HEK293 (cell line): ENCODE data around the gene SAMD4A.

Experiments used
- SP2 ChIP-seq: fragments of 450-650 bp; formaldehyde crosslinking; IDR thresholded peaks from 2 replicates; pipeline ENCODE4 v1.5.1; 2016; ENCODE audit warnings: missing biosample characterization, missing genetic modification characterization
- ZBTB7A ChIP-seq: fragments of 450-650 bp; formaldehyde crosslinking; IDR thresholded peaks from 2 replicates; pipeline ENCODE4 v1.5.1; 2016; ENCODE audit warnings: low read depth, missing biosample characterization, missing genetic modification characterization
- ZNF274 ChIP-seq, 2 experiments: fragments of 200-500 bp in 1 of 2; fragments of 450-650 bp in 1 of 2; sonication (Bioruptor generic) in 1 of 2; formaldehyde crosslinking in 1 of 2; IDR thresholded peaks; 2 replicates each; pipeline versions ENCODE4 v1.5.1 to v1.6.1; 2014 to 2016; ENCODE audit warnings: borderline replicate concordance in 1 of 2, inconsistent platforms in 1 of 2, low read length in 1 of 2, missing biosample characterization in 1 of 2, missing genetic modification characterization in 1 of 2
- ZNF76 ChIP-seq: fragments of 450-650 bp; formaldehyde crosslinking; IDR thresholded peaks from 2 replicates; pipeline ENCODE4; 2016; ENCODE audit warnings: low read depth, missing biosample characterization, missing genetic modification characterization, borderline replicate concordance
- ZSCAN30 ChIP-seq: fragments of 450-650 bp; IDR thresholded peaks from 2 replicates; pipeline ENCODE4 v1.5.1; 2018; ENCODE audit warnings: missing biosample characterization, mild to moderate bottlenecking, missing genetic modification characterization, moderate library complexity
- TF ChIP-seq, protein P1 (sequence below): IDR thresholded peaks from 2 replicates; pipeline ENCODE4 v1.6.1; 2011; ENCODE audit warnings: mild to moderate bottlenecking, low read depth, low read length, borderline replicate concordance
- TF ChIP-seq, protein P2 (sequence below): fragments of 450-650 bp; formaldehyde crosslinking; IDR thresholded peaks from 2 replicates; pipeline ENCODE4 v1.5.1; 2016; ENCODE audit warnings: missing biosample characterization, missing genetic modification characterization
- TF ChIP-seq, protein P3 (sequence below): fragments of 450-650 bp; formaldehyde crosslinking; IDR thresholded peaks from 2 replicates; pipeline ENCODE4 v1.5.1; 2016; ENCODE audit warnings: missing biosample characterization, missing genetic modification characterization

DNA sequence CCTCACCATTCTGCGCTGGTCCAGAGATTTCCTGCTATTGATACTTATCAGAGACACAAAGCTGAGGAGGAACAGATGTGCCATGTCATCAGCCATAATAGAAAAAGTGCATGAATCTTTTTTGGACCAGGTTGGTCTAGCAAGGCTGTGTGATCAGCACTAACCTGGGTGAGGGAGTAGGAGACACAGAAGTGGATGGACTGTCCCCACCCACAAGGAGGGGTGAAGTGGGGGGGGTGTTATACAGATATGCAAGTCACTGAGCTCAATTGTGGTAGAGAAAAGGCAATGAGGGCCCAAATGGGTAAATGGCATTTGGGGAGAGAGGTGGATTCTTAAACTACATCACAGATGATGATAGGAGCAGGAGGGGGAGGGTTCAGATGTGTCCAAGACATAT is 123.0 kb downstream of the SAMD4A start:
- TF ChIP-seq ZBTB7A (tag by site-specific recombination) (no peak), ZNF274 (IDR thresholded peaks at IDR 0.05; ENCODE audit: low read length) (no peak), ZNF274 (tag by site-specific recombination; IDR thresholded peaks at IDR 0.05; ENCODE audit: borderline replicate concordance) (no peak), ZSCAN30 (tag by site-specific recombination) (no peak), SP2 (tag by site-specific recombination) (no peak), ZNF76 (tag by site-specific recombination) (no peak)
- TF ChIP-seq, protein P1, sequence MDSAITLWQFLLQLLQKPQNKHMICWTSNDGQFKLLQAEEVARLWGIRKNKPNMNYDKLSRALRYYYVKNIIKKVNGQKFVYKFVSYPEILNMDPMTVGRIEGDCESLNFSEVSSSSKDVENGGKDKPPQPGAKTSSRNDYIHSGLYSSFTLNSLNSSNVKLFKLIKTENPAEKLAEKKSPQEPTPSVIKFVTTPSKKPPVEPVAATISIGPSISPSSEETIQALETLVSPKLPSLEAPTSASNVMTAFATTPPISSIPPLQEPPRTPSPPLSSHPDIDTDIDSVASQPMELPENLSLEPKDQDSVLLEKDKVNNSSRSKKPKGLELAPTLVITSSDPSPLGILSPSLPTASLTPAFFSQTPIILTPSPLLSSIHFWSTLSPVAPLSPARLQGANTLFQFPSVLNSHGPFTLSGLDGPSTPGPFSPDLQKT = no peak
- TF ChIP-seq, protein P2, sequence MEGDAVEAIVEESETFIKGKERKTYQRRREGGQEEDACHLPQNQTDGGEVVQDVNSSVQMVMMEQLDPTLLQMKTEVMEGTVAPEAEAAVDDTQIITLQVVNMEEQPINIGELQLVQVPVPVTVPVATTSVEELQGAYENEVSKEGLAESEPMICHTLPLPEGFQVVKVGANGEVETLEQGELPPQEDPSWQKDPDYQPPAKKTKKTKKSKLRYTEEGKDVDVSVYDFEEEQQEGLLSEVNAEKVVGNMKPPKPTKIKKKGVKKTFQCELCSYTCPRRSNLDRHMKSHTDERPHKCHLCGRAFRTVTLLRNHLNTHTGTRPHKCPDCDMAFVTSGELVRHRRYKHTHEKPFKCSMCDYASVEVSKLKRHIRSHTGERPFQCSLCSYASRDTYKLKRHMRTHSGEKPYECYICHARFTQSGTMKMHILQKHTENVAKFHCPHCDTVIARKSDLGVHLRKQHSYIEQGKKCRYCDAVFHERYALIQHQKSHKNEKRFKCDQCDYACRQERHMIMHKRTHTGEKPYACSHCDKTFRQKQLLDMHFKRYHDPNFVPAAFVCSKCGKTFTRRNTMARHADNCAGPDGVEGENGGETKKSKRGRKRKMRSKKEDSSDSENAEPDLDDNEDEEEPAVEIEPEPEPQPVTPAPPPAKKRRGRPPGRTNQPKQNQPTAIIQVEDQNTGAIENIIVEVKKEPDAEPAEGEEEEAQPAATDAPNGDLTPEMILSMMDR (tag by site-specific recombination) = no peak
- TF ChIP-seq, protein P3, sequence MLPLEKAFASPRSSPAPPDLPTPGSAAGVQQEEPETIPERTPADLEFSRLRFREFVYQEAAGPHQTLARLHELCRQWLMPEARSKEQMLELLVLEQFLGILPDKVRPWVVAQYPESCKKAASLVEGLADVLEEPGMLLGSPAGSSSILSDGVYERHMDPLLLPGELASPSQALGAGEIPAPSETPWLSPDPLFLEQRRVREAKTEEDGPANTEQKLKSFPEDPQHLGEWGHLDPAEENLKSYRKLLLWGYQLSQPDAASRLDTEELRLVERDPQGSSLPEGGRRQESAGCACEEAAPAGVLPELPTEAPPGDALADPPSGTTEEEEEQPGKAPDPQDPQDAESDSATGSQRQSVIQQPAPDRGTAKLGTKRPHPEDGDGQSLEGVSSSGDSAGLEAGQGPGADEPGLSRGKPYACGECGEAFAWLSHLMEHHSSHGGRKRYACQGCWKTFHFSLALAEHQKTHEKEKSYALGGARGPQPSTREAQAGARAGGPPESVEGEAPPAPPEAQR = no peak
